ENCODE measurements around the gene PKP4. TPM values are rescaled to one million over a fixed set of nuclear protein-coding genes. Genes with fewer than 3 reads are reported as not detected.

PKP4 gene
- polyA plus RNA-seq, 1 experiment: 24.9 TPM

DNA sequence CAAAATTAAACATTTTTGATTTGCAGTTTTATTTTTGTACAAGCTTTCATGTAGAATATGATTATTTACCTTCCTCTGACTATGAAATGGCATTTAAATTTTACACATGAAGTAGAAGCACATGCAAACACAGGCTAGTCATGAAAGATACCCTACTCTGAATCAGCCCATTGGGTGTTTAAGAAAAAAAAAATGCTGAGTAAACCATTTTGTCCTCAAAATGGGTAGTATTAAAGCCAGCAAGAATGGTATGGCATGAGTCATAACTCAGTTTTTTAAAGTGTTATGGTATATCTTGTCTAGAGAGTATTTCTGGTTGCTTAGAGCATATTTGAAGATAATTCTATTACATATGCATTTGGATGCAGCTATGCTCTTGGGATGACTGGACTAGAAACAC is 55.0 kb downstream of the PKP4 start:
- DNase-seq (ENCODE audit: low read depth, low spot score): no peak
- Histone ChIP-seq H3K27me3 (ENCODE audit: control insufficient read depth, insufficient read depth, low read length) (no peaks in the 10 kb centered on the region), H3K4me3 (ENCODE audit: low read depth, low read length) (no peak overlapping the region), H3K27ac (ENCODE audit: low read depth, low read length) (no peak overlapping the region), H3K9me3 (ENCODE audit: control insufficient read depth, insufficient read depth, low read length) (no peaks in the 10 kb centered on the region)
- TF ChIP-seq, protein P1, sequence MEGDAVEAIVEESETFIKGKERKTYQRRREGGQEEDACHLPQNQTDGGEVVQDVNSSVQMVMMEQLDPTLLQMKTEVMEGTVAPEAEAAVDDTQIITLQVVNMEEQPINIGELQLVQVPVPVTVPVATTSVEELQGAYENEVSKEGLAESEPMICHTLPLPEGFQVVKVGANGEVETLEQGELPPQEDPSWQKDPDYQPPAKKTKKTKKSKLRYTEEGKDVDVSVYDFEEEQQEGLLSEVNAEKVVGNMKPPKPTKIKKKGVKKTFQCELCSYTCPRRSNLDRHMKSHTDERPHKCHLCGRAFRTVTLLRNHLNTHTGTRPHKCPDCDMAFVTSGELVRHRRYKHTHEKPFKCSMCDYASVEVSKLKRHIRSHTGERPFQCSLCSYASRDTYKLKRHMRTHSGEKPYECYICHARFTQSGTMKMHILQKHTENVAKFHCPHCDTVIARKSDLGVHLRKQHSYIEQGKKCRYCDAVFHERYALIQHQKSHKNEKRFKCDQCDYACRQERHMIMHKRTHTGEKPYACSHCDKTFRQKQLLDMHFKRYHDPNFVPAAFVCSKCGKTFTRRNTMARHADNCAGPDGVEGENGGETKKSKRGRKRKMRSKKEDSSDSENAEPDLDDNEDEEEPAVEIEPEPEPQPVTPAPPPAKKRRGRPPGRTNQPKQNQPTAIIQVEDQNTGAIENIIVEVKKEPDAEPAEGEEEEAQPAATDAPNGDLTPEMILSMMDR (IDR thresholded peaks at IDR 0.05; ENCODE audit: low read depth, low read length): no peak
- ChIA-PET POLR2A (no interaction called here), CTCF (no interaction called here)

- no peak overlapping the region for H3K27ac ChIP-seq (ENCODE audit: low read depth, low read length)
- H3K4me3 ChIP-seq (ENCODE audit: low read depth, low read length): no peak overlapping the region
- TF ChIP-seq, protein P1 (IDR thresholded peaks at IDR 0.05; ENCODE audit: low read depth, low read length): no peak
- ChIA-PET CTCF (no interaction called here), POLR2A (no interaction called here)
- H3K9me3 ChIP-seq (ENCODE audit: control insufficient read depth, insufficient read depth, low read length): no peaks in the 10 kb centered on the region
- H3K27me3 ChIP-seq (ENCODE audit: control insufficient read depth, insufficient read depth, low read length): no peaks in the 10 kb centered on the region
- DNase-seq (ENCODE audit: low read depth, low spot score): no peak
Observed at GRCh38 chr2:158512323-158512722, 55.6 kb downstream of the PKP4 start.

GRCh38 chr2:158513841-158514240 is 57.1 kb downstream of the PKP4 start:
- CTCF ChIA-PET: no interaction called here
- TF ChIP-seq, protein P1 (IDR thresholded peaks at IDR 0.05; ENCODE audit: low read depth, low read length): no peak
- no peaks in the 10 kb centered on the region for H3K9me3 ChIP-seq (ENCODE audit: control insufficient read depth, insufficient read depth, low read length)

GRCh38 chr2:158518084-158518483 is 61.3 kb downstream of the PKP4 start:
- Histone ChIP-seq H3K27me3 (ENCODE audit: control insufficient read depth, insufficient read depth, low read length) (no peaks in the 10 kb centered on the region), H3K4me3 (ENCODE audit: low read depth, low read length) (no peak overlapping the region), H3K27ac (ENCODE audit: low read depth, low read length) (no peak overlapping the region), H3K9me3 (ENCODE audit: control insufficient read depth, insufficient read depth, low read length) (no peaks in the 10 kb centered on the region; the same call in 1 of the 2 replicates)
- POLR2A ChIA-PET: no interaction called here
- TF ChIP-seq, protein P1 (IDR thresholded peaks at IDR 0.05; ENCODE audit: low read depth, low read length): no peak
- CTCF ChIA-PET: interaction anchor here (1.3 kb wide), 1 partner anchor 236 kb away, joined by 4 read pairs; no protein-coding TSS in a partner anchor
- DNase-seq (ENCODE audit: low read depth, low spot score): no peak

More at GRCh38 chr2:158513841-158514240, 57.1 kb downstream of the PKP4 start:
- Histone ChIP-seq H3K27me3 (ENCODE audit: control insufficient read depth, insufficient read depth, low read length) (no peaks in the 10 kb centered on the region), H3K27ac (ENCODE audit: low read depth, low read length) (no peak overlapping the region), H3K4me3 (ENCODE audit: low read depth, low read length) (no peak overlapping the region)
- no peak for DNase-seq (ENCODE audit: low read depth, low spot score)
- POLR2A ChIA-PET: no interaction called here

- CTCF ChIA-PET: no interaction called here
- TF ChIP-seq, protein P1 (IDR thresholded peaks at IDR 0.05; ENCODE audit: low read depth, low read length): no peak
- Histone ChIP-seq H3K27ac (ENCODE audit: low read depth, low read length) (no peak overlapping the region), H3K9me3 (ENCODE audit: control insufficient read depth, insufficient read depth, low read length) (no peaks in the 10 kb centered on the region; the same call in 1 of the 2 replicates), H3K4me3 (ENCODE audit: low read depth, low read length) (no peak overlapping the region), H3K27me3 (ENCODE audit: control insufficient read depth, insufficient read depth, low read length) (no peaks in the 10 kb centered on the region)
- POLR2A ChIA-PET: no interaction called here
- no peak for DNase-seq (ENCODE audit: low read depth, low spot score)
Observed at GRCh38 chr2:158519481-158519880, 62.7 kb downstream of the PKP4 start.

All from AG04450 (cell line).